HEK293T (cell line): ENCODE results near the gene STH.

Experiments
- BHLHE40 ChIP-seq: fragments of 450-650 bp; IDR thresholded peaks from 2 replicates; pipeline ENCODE4 v1.6.1; 2016; ENCODE audit warnings: mild to moderate bottlenecking, moderate library complexity, borderline replicate concordance
- ELF4 ChIP-seq: fragments of 450-650 bp; IDR thresholded peaks from 2 replicates; pipeline ENCODE4 v1.6.1; 2017; ENCODE audit warnings: antibody characterized with exemption
- FOXA1 ChIP-seq: fragments of 450-650 bp; IDR thresholded peaks from 2 replicates; pipeline ENCODE4 v1.6.1; 2016; ENCODE audit warnings: mild to moderate bottlenecking
- FOXM1 ChIP-seq: fragments of 450-650 bp; IDR thresholded peaks from 2 replicates; pipeline ENCODE4 v1.6.1; 2017; ENCODE audit warnings: mild to moderate bottlenecking, borderline replicate concordance
- HDGF ChIP-seq: fragments of 450-650 bp; IDR thresholded peaks from 2 replicates; pipeline ENCODE4 v1.6.1; 2017; ENCODE audit warnings: antibody characterized with exemption, borderline replicate concordance
- L3MBTL2 ChIP-seq: fragments of 450-650 bp; conservative IDR thresholded peaks from 2 replicates; pipeline ENCODE4 v1.6.1; 2016; ENCODE audit warnings: mild to moderate bottlenecking
- SP1 ChIP-seq: fragments of 450-650 bp; IDR thresholded peaks from 2 replicates; pipeline ENCODE4 v1.6.1; 2017
- SUZ12 ChIP-seq: fragments of 450-650 bp; IDR thresholded peaks from 2 replicates; pipeline ENCODE4 v1.6.1; 2016; ENCODE audit warnings: mild to moderate bottlenecking
- ZNF384 ChIP-seq: fragments of 450-650 bp; IDR thresholded peaks from 2 replicates; pipeline ENCODE4 v1.6.1; 2016
- TF ChIP-seq, protein P1 (sequence below): fragments of 450-650 bp; IDR thresholded peaks from 2 replicates; pipeline ENCODE4 v1.6.1; 2016

DNA sequence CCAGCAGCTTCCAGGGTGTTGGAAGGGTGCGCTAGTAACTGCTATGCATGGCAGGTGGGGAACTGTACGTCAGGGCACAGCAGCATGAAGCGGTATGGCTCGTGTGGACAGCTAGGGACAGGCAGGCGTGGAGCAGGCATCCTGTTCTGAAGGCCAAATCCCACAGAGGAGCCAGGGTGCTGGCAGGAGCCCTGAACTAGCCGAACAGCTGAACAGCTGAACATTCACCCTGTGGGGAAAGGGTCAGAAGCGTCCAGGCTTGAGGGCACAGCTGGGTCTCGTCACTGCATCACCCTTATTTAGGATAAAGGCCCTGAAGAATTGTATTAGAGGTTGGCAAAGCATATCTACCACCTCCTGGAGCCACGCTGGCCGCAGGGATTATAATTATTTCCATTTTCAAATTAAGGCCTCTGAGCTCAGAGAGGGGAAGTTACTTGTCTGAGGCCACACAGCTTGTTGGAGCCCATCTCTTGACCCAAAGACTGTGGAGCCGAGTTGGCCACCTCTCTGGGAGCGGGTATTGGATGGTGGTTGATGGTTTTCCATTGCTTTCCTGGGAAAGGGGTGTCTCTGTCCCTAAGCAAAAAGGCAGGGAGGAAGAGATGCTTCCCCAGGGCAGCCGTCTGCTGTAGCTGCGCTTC is 3.3 kb upstream of the STH start:
- TF ChIP-seq SP1 (no peak), ZNF384 (no peak), ELF4 (no peak), FOXM1 (no peak), BHLHE40 (no peak), HDGF (no peak), SUZ12 (no peak), L3MBTL2 (no peak), FOXA1 (no peak)
- TF ChIP-seq, protein P1, sequence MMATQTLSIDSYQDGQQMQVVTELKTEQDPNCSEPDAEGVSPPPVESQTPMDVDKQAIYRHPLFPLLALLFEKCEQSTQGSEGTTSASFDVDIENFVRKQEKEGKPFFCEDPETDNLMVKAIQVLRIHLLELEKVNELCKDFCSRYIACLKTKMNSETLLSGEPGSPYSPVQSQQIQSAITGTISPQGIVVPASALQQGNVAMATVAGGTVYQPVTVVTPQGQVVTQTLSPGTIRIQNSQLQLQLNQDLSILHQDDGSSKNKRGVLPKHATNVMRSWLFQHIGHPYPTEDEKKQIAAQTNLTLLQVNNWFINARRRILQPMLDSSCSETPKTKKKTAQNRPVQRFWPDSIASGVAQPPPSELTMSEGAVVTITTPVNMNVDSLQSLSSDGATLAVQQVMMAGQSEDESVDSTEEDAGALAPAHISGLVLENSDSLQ = no peak
